ENCODE data around the gene CBX5. TPM values are rescaled to one million over a fixed set of nuclear protein-coding genes. Genes with fewer than 3 reads are reported as not detected.

CBX5 gene
- polyA plus RNA-seq, 1 donor: 41.4 TPM

GRCh38 chr12:54214553-54215406 lies 65.1 kb downstream of the CBX5 start:
- Histone ChIP-seq H3K36me3 (ENCODE audit: control insufficient read depth, insufficient read depth, low read length) (no peaks in the 10 kb centered on the region), H3K4me3 (ENCODE audit: low read length) (no peak overlapping the region), H3K27me3 (ENCODE audit: control insufficient read depth, insufficient read depth, low read length) (peaks cover 81% of the 10 kb centered on the region), H3K4me1 (ENCODE audit: control insufficient read depth, insufficient read depth, low read length) (peaks cover 6% of the 10 kb centered on the region), H3K27ac (ENCODE audit: low read length) (no peak overlapping the region), H3K9me3 (ENCODE audit: control insufficient read depth, low read depth, low read length) (peaks cover 6% of the 10 kb centered on the region)
- no CpG with 5 or more reads among the region's 33 CpGs for WGBS (ENCODE audit: insufficient coverage, low lambda C conversion rate)
- DNase-seq: peak; percentile 82 to 84

DNA sequence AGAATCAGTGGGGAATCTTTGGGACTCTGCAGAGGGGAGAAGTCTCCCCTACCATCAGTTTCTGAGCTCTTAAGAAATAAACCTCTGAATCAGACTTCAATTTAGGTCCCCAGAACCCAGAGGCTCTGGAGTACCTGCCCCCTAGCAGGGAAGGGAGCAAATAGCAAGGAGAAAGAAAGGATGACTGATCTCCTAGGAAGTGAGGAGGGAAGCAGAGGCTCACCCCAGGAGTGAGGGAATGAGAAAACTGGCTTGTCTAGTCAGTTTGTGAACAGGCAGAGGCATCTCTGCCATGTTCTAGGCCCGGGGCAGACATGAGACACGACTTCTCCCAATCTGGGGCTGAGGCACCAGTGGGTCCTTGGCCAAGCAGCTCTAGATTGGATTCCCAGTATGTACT lies 66.8 kb downstream of the CBX5 start:
- no peak for DNase-seq
- Histone ChIP-seq H3K36me3 (ENCODE audit: control insufficient read depth, insufficient read depth, low read length) (no peaks in the 10 kb centered on the region), H3K27ac (ENCODE audit: low read length) (no peak overlapping the region), H3K27me3 (ENCODE audit: control insufficient read depth, insufficient read depth, low read length) (peaks cover 75% of the 10 kb centered on the region), H3K4me3 (ENCODE audit: low read length) (no peak overlapping the region), H3K9me3 (ENCODE audit: control insufficient read depth, low read depth, low read length) (peaks cover 6% of the 10 kb centered on the region), H3K4me1 (ENCODE audit: control insufficient read depth, insufficient read depth, low read length) (peaks cover 6% of the 10 kb centered on the region)
- WGBS (ENCODE audit: insufficient coverage, low lambda C conversion rate): no CpG with 5 or more reads among the region's 2 CpGs

DNA sequence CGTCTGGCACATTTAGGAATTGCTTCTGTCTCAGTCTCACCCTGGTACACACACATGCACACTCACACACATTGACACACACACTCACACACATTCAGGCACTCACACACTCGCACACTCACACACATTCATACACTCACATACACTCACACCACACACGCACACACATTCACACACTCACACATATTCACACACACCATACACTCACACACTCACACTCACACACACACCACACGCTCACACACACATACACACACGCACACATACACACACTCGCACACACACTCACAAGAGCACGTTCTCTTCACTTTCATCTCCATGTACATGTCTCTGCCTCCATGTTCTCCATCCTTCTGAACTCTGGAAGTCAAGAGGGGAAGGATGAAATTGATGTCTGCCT lies 68.0 kb downstream of the CBX5 start:
- Histone ChIP-seq H3K27me3 (ENCODE audit: control insufficient read depth, insufficient read depth, low read length) (peaks cover 70% of the 10 kb centered on the region), H3K27ac (ENCODE audit: low read length) (no peak overlapping the region), H3K36me3 (ENCODE audit: control insufficient read depth, insufficient read depth, low read length) (no peaks in the 10 kb centered on the region), H3K4me3 (ENCODE audit: low read length) (no peak overlapping the region), H3K9me3 (ENCODE audit: control insufficient read depth, low read depth, low read length) (peaks cover 3% of the 10 kb centered on the region), H3K4me1 (ENCODE audit: control insufficient read depth, insufficient read depth, low read length) (no peaks in the 10 kb centered on the region)
- 100% methylated on average over 1 of the region's 7 CpGs for WGBS (ENCODE audit: insufficient coverage, low lambda C conversion rate)
- no peak for DNase-seq

- H3K4me3 ChIP-seq (ENCODE audit: low read length): no peak overlapping the region
- H3K4me1 ChIP-seq (ENCODE audit: control insufficient read depth, insufficient read depth, low read length): no peaks in the 10 kb centered on the region
- no peaks in the 10 kb centered on the region for H3K36me3 ChIP-seq (ENCODE audit: control insufficient read depth, insufficient read depth, low read length)
- WGBS (ENCODE audit: insufficient coverage, low lambda C conversion rate): 80% methylated on average over 1 of the region's 5 CpGs
- no peak overlapping the region for H3K27ac ChIP-seq (ENCODE audit: low read length)
- peaks cover 3% of the 10 kb centered on the region for H3K9me3 ChIP-seq (ENCODE audit: control insufficient read depth, low read depth, low read length)
- no peak for DNase-seq
- peaks cover 70% of the 10 kb centered on the region for H3K27me3 ChIP-seq (ENCODE audit: control insufficient read depth, insufficient read depth, low read length)
Observed at GRCh38 chr12:54210400-54210790, 69.5 kb downstream of the CBX5 start.

GRCh38 chr12:54208591-54208990 lies 71.3 kb downstream of the CBX5 start:
- Histone ChIP-seq H3K27me3 (ENCODE audit: control insufficient read depth, insufficient read depth, low read length) (peaks cover 73% of the 10 kb centered on the region), H3K4me1 (ENCODE audit: control insufficient read depth, insufficient read depth, low read length) (no peaks in the 10 kb centered on the region), H3K27ac (ENCODE audit: low read length) (no peak overlapping the region), H3K36me3 (ENCODE audit: control insufficient read depth, insufficient read depth, low read length) (no peaks in the 10 kb centered on the region), H3K9me3 (ENCODE audit: control insufficient read depth, low read depth, low read length) (no peaks in the 10 kb centered on the region), H3K4me3 (ENCODE audit: low read length) (no peak overlapping the region)
- no peak for DNase-seq
- no CpG with 5 or more reads among the region's 7 CpGs for WGBS (ENCODE audit: insufficient coverage, low lambda C conversion rate)

GRCh38 chr12:54207539-54208294 lies 72.2 kb downstream of the CBX5 start:
- Histone ChIP-seq H3K4me3 (ENCODE audit: low read length) (no peak overlapping the region), H3K27me3 (ENCODE audit: control insufficient read depth, insufficient read depth, low read length) (peaks cover 69% of the 10 kb centered on the region), H3K9me3 (ENCODE audit: control insufficient read depth, low read depth, low read length) (no peaks in the 10 kb centered on the region), H3K4me1 (ENCODE audit: control insufficient read depth, insufficient read depth, low read length) (no peaks in the 10 kb centered on the region), H3K27ac (ENCODE audit: low read length) (no peak overlapping the region), H3K36me3 (ENCODE audit: control insufficient read depth, insufficient read depth, low read length) (no peaks in the 10 kb centered on the region)
- DNase-seq: peak; percentile 48 to 56
- WGBS (ENCODE audit: insufficient coverage, low lambda C conversion rate): 0% methylated on average over 1 of the region's 16 CpGs

DNA sequence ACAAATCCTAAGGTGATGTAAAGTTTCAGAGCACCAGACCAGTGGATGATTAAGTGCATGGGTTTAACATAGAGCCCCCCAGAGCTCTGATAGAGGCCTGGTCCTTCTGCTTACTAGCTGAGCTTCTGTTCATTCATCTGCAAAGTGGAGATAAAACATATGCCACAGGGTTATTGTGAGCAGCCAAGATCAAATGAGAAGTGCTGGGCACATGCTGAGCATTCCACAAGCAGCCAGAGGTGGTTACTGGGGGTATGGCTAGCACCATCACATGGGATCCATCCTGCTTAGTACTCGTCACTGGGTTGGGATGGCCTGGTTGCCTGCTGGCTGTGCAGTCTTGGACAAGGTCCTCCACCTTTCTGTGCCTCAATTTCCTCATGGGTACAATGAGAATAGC lies 73.1 kb downstream of the CBX5 start:
- Histone ChIP-seq H3K27me3 (ENCODE audit: control insufficient read depth, insufficient read depth, low read length) (peaks cover 61% of the 10 kb centered on the region), H3K36me3 (ENCODE audit: control insufficient read depth, insufficient read depth, low read length) (no peaks in the 10 kb centered on the region), H3K4me3 (ENCODE audit: low read length) (no peak overlapping the region), H3K4me1 (ENCODE audit: control insufficient read depth, insufficient read depth, low read length) (no peaks in the 10 kb centered on the region), H3K27ac (ENCODE audit: low read length) (no peak overlapping the region), H3K9me3 (ENCODE audit: control insufficient read depth, low read depth, low read length) (no peaks in the 10 kb centered on the region)
- no peak for DNase-seq
- WGBS (ENCODE audit: insufficient coverage, low lambda C conversion rate): no CpG with 5 or more reads among the region's 1 CpG

DNA sequence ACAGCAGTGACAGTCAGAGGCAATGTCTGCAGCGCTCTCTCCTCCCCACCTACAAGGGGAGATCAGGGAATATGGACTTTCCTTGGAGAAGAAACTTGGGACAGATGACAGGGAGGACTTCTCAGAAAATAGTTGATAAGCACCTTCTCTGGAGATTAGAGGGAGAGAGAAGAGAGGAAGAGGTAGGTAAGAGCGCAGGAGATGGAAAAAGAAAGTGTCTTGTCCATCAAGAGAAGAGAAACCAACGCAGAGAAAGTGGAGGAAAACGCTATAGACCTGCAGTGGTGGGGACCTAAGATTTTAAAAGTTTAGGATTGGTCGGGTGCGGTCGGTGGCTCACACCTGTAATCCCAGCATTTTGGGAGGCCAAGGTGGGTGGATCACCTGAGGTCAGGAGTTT lies 75.6 kb downstream of the CBX5 start:
- DNase-seq: no peak
- H3K27ac ChIP-seq (ENCODE audit: low read length): no peak overlapping the region
- 100% methylated on average over 2 of the region's 7 CpGs for WGBS (ENCODE audit: insufficient coverage, low lambda C conversion rate)
- H3K4me1 ChIP-seq (ENCODE audit: control insufficient read depth, insufficient read depth, low read length): no peaks in the 10 kb centered on the region
- H3K4me3 ChIP-seq (ENCODE audit: low read length): no peak overlapping the region
- no peaks in the 10 kb centered on the region for H3K36me3 ChIP-seq (ENCODE audit: control insufficient read depth, insufficient read depth, low read length)
- H3K9me3 ChIP-seq (ENCODE audit: control insufficient read depth, low read depth, low read length): no peaks in the 10 kb centered on the region
- peaks cover 58% of the 10 kb centered on the region for H3K27me3 ChIP-seq (ENCODE audit: control insufficient read depth, insufficient read depth, low read length)

DNA sequence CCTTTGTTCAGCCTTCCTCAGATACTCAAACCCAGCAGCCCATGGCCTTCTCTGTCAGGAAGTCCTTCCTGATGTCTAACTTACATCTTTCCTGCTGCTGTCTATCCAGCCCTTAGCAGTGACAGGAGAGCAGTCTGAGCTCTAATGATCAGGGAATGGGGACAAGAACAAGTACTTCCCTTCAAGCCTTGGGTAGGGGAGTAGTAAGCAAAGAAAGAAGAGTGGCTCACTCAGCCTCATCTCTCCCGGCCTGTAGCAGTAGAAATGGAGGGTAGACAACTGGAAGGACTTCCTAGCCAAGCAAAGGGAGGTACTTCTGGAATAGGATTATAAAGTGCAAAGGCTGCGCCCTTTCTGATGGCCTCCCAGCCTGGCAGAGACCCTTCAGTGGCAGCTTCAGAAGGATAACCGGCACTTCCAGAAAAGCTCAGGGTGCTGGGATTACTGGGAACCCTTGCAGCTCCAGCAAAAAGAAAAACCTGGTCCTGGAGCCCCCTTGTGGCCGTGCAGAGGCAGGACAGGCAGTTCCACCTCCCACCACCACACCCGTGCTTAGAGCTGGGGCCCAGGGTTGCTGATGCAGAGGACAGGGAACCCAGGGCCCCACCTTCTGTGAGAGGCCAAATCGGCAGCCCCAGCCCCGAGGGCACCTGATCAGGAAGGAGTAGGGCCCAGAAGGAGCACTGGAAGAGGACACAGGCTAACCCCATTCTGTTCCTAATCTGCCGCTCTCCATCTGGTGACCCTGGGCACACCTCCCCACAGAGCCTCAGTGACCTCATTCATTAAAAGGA lies 78.7 kb downstream of the CBX5 start:
- no peaks in the 10 kb centered on the region for H3K9me3 ChIP-seq (ENCODE audit: control insufficient read depth, low read depth, low read length)
- peaks cover 2% of the 10 kb centered on the region for H3K4me1 ChIP-seq (ENCODE audit: control insufficient read depth, insufficient read depth, low read length)
- peaks cover 61% of the 10 kb centered on the region for H3K27me3 ChIP-seq (ENCODE audit: control insufficient read depth, insufficient read depth, low read length)
- H3K4me3 ChIP-seq (ENCODE audit: low read length): no peak overlapping the region
- H3K36me3 ChIP-seq (ENCODE audit: control insufficient read depth, insufficient read depth, low read length): no peaks in the 10 kb centered on the region
- WGBS (ENCODE audit: insufficient coverage, low lambda C conversion rate): no CpG with 5 or more reads among the region's 8 CpGs
- peak; percentile 47 to 67 for DNase-seq
- no peak overlapping the region for H3K27ac ChIP-seq (ENCODE audit: low read length)

- H3K27me3 ChIP-seq (ENCODE audit: control insufficient read depth, insufficient read depth, low read length): peaks cover 60% of the 10 kb centered on the region
Observed at GRCh38 chr12:54200412-54200811, 79.5 kb downstream of the CBX5 start.

More at GRCh38 chr12:54200412-54200811, 79.5 kb downstream of the CBX5 start:
- no peak overlapping the region for H3K27ac ChIP-seq (ENCODE audit: low read length)
- H3K4me1 ChIP-seq (ENCODE audit: control insufficient read depth, insufficient read depth, low read length): peaks cover 8% of the 10 kb centered on the region
- no peaks in the 10 kb centered on the region for H3K36me3 ChIP-seq (ENCODE audit: control insufficient read depth, insufficient read depth, low read length)
- no peaks in the 10 kb centered on the region for H3K9me3 ChIP-seq (ENCODE audit: control insufficient read depth, low read depth, low read length)
- H3K4me3 ChIP-seq (ENCODE audit: low read length): no peak overlapping the region
- WGBS (ENCODE audit: insufficient coverage, low lambda C conversion rate): no CpG with 5 or more reads among the region's 5 CpGs
- DNase-seq: no peak
